Measurements from ENCODE around the gene TAS1R1.

- TF ChIP-seq CTCF (IDR thresholded peaks at IDR 0.05) = no peak
- no peak for TF ChIP-seq POLR2A (IDR thresholded peaks at IDR 0.05)
Observed at GRCh38 chr1:6536291-6536690, 18.8 kb upstream of the TAS1R1 start.
